ENCODE measurements around the gene RIBC1. TPM values are rescaled to one million over a fixed set of nuclear protein-coding genes. Genes with fewer than 3 reads are reported as not detected.

Gene RIBC1
- under 1 TPM in 3 of 4 donors, not detected in 1; 0.36 to 0.82 (median 0.54) TPM for total RNA-seq
- under 1 TPM; 0.60 to 0.92 (median 0.73) TPM for polyA plus RNA-seq

GRCh38 chrX:53422861-53423306 is at the start of gene RIBC1:
RIBC1 (plus strand) TSS chrX:53422873; CDS start chrX:53426277, 3,404 bp downstream.
- DNase-seq = no peak

GRCh38 chrX:53373307-53373706 is 49.4 kb upstream of the RIBC1 start:
- intact Hi-C loops (cut with DNase I) = no loop called here
- H3K27ac ChIP-seq = no peak overlapping the region
- no peak for DNase-seq
- no peaks in the 10 kb centered on the region for H3K4me1 ChIP-seq
- no peaks in the 10 kb centered on the region for H3K36me3 ChIP-seq
- no peaks in the 10 kb centered on the region for H3K27me3 ChIP-seq
- 62 to 82% methylated on average over 2 of the region's 2 CpGs for WGBS, 2 donors
- no peak for TF ChIP-seq EP300 (IDR thresholded peaks at IDR 0.05)
- no peak for TF ChIP-seq POLR2AphosphoS5 (IDR thresholded peaks at IDR 0.05)
- TF ChIP-seq POLR2A (IDR thresholded peaks at IDR 0.05) = no peak
- no peak for TF ChIP-seq CTCF (IDR thresholded peaks at IDR 0.05)
- no peaks in the 10 kb centered on the region for H3K9me3 ChIP-seq
- no peak overlapping the region for H3K4me3 ChIP-seq

More at GRCh38 chrX:53422861-53423306, at the start of gene RIBC1:
- peaks cover 0 to 19% (median 12%) of the 10 kb centered on the region in 4 donors for H3K4me1 ChIP-seq
- WGBS, 2 donors = 2 to 14% methylated on average over 17 of the region's 17 CpGs
- no peaks in the 10 kb centered on the region for H3K27me3 ChIP-seq
- TF ChIP-seq POLR2AphosphoS5 (IDR thresholded peaks at IDR 0.05) (peak in 1 of 4 donors; percentile 44), EP300 (IDR thresholded peaks at IDR 0.05) (no peak)
- peak within 1 kb of the TSS; percentile 53 to 62 (median 56) for H3K4me3 ChIP-seq
- H3K9me3 ChIP-seq = no peaks in the 10 kb centered on the region
- peak within 1 kb of the TSS; percentile 89 to 91 (median 90) for H3K27ac ChIP-seq
- intact Hi-C loops (cut with DNase I) = loop anchor here (1.0 to 5.0 kb wide), 2 partner anchors 111 to 198 kb away; partner anchors contain the start of gene KDM5C
- H3K36me3 ChIP-seq = peaks cover 0 to 3% (median 0%) of the 10 kb centered on the region in 4 donors

- no peaks in the 10 kb centered on the region for H3K27me3 ChIP-seq
- intact Hi-C loops (cut with DNase I) = no loop called here
- TF ChIP-seq CTCF (IDR thresholded peaks at IDR 0.05) (no peak), POLR2AphosphoS5 (IDR thresholded peaks at IDR 0.05) (no peak), EP300 (IDR thresholded peaks at IDR 0.05) (no peak), POLR2A (IDR thresholded peaks at IDR 0.05) (no peak)
- DNase-seq = no peak
- no peak overlapping the region for H3K27ac ChIP-seq
- H3K36me3 ChIP-seq = peaks cover 0 to 4% (median under 1%) of the 10 kb centered on the region in 4 donors
- H3K4me1 ChIP-seq = no peaks in the 10 kb centered on the region
- H3K4me3 ChIP-seq = no peak overlapping the region
- no peaks in the 10 kb centered on the region for H3K9me3 ChIP-seq
- WGBS, 2 donors = 84 to 87% methylated on average over 7 of the region's 7 CpGs
These were observed 48.4 kb upstream of the RIBC1 start for GRCh38 chrX:53374222-53374820.

- TF ChIP-seq CTCF (IDR thresholded peaks at IDR 0.05) (no peak), POLR2AphosphoS5 (IDR thresholded peaks at IDR 0.05) (no peak), EP300 (IDR thresholded peaks at IDR 0.05) (no peak), POLR2A (IDR thresholded peaks at IDR 0.05) (no peak)
- DNase-seq = no peak
These were observed 47.8 kb upstream of the RIBC1 start for GRCh38 chrX:53374923-53375322.

GRCh38 chrX:53376888-53377287 is 45.8 kb upstream of the RIBC1 start:
- no peaks in the 10 kb centered on the region for H3K27me3 ChIP-seq
- intact Hi-C loops (cut with DNase I) = no loop called here
- no peak overlapping the region for H3K4me3 ChIP-seq
- TF ChIP-seq CTCF (IDR thresholded peaks at IDR 0.05) (no peak), POLR2AphosphoS5 (IDR thresholded peaks at IDR 0.05) (no peak), EP300 (IDR thresholded peaks at IDR 0.05) (no peak), POLR2A (IDR thresholded peaks at IDR 0.05) (no peak)
- no peaks in the 10 kb centered on the region for H3K4me1 ChIP-seq
- no peaks in the 10 kb centered on the region for H3K9me3 ChIP-seq
- peaks cover 14 to 30% (median 23%) of the 10 kb centered on the region in 4 donors for H3K36me3 ChIP-seq
- no peak overlapping the region for H3K27ac ChIP-seq
- 89 to 90% methylated on average over 6 of the region's 6 CpGs for whole genome bisulfite sequencing, 2 donors
- DNase-seq = no peak

More at GRCh38 chrX:53374923-53375322, 47.8 kb upstream of the RIBC1 start:
- Histone ChIP-seq H3K27ac (no peak overlapping the region), H3K36me3 (peaks cover 0 to 10% (median 4%) of the 10 kb centered on the region in 4 donors), H3K27me3 (no peaks in the 10 kb centered on the region), H3K4me3 (no peak overlapping the region), H3K4me1 (no peaks in the 10 kb centered on the region), H3K9me3 (no peaks in the 10 kb centered on the region)
- intact Hi-C loops (cut with DNase I) = no loop called here
